Vagina (tissue), 2 donors: ENCODE results near the gene USP25.

Experiments
- POLR2A ChIP-seq, 2 donors: fragments of 450-650 bp; IDR thresholded peaks; one replicate each; pipeline ENCODE4 v1.6.1; 2017; ENCODE audit warnings: antibody characterized with exemption in 2 of 2, mild to moderate bottlenecking in 2 of 2, moderate library complexity in 2 of 2
- POLR2AphosphoS5 ChIP-seq, 2 donors: sonication (generic); formaldehyde crosslinking; IDR thresholded peaks; one replicate each; pipeline ENCODE4 v1.9.0; 2017; ENCODE audit warnings: antibody characterized with exemption in 2 of 2, mild to moderate bottlenecking in 2 of 2, low read depth in 1 of 2; ENCODE audit not compliant: insufficient read depth in 1 of 2
- TF ChIP-seq, protein P1 (sequence below), 3 experiments: fragments of 450-650 bp in 2 of 3; fragments of 200-600 bp in 1 of 3; sonication (generic) in 1 of 3; IDR thresholded peaks; one replicate each; pipeline ENCODE4 v1.5.1; 2017 to 2019; ENCODE audit warnings: antibody characterized with exemption in 3 of 3, mild to moderate bottlenecking in 2 of 3, moderate library complexity in 2 of 3

DNA sequence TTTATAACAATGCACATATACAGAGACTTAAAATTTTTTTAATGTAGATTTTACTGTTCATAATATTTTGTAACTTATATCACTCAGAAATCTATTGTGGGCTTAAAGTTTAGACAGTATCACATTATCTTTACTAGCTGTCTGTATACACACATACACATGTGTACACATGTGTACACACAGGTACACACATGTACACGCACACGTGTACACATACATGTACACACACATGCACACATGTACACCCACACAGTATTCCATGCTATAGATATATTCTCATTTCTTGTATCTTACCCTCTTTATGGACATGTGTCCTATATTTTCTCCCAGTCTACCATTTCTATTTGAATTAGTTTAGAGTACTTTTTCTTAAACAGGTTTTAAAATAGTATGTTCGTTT is 123.3 kb downstream of the USP25 start:
- TF ChIP-seq, protein P1, sequence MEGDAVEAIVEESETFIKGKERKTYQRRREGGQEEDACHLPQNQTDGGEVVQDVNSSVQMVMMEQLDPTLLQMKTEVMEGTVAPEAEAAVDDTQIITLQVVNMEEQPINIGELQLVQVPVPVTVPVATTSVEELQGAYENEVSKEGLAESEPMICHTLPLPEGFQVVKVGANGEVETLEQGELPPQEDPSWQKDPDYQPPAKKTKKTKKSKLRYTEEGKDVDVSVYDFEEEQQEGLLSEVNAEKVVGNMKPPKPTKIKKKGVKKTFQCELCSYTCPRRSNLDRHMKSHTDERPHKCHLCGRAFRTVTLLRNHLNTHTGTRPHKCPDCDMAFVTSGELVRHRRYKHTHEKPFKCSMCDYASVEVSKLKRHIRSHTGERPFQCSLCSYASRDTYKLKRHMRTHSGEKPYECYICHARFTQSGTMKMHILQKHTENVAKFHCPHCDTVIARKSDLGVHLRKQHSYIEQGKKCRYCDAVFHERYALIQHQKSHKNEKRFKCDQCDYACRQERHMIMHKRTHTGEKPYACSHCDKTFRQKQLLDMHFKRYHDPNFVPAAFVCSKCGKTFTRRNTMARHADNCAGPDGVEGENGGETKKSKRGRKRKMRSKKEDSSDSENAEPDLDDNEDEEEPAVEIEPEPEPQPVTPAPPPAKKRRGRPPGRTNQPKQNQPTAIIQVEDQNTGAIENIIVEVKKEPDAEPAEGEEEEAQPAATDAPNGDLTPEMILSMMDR (IDR thresholded peaks at IDR 0.05): no peak
- TF ChIP-seq POLR2AphosphoS5 (IDR thresholded peaks at IDR 0.05; ENCODE audit: insufficient read depth in 1 of 2, low read depth in 1 of 2) (no peak), POLR2A (IDR thresholded peaks at IDR 0.05) (no peak)
